ENCODE measurements around the gene NBEA.

The NBEA gene

GRCh38 chr13:35594096-35594495 is 652.0 kb downstream of the NBEA start:
- no peak for DNase-seq (ENCODE audit: low spot score)

DNA sequence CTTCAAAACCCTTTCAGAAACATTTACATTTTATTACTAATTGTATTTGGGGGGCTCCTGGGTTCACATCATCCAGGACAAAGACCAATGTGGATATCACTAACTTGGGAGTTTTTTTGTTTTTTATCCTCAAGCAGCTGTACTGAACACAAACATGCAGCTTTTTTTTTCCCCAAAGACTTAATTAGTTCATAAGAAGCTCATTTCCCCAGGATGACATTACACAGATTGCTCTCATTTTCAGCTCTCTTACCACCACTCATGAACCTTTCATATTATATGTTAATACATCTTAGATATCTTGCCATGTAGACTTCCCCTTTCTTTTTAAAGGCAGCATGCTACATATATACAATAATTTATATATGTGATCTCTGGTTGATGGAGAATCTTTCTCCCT is 653.1 kb downstream of the NBEA start:
- no peak for DNase-seq (ENCODE audit: low spot score)

DNA sequence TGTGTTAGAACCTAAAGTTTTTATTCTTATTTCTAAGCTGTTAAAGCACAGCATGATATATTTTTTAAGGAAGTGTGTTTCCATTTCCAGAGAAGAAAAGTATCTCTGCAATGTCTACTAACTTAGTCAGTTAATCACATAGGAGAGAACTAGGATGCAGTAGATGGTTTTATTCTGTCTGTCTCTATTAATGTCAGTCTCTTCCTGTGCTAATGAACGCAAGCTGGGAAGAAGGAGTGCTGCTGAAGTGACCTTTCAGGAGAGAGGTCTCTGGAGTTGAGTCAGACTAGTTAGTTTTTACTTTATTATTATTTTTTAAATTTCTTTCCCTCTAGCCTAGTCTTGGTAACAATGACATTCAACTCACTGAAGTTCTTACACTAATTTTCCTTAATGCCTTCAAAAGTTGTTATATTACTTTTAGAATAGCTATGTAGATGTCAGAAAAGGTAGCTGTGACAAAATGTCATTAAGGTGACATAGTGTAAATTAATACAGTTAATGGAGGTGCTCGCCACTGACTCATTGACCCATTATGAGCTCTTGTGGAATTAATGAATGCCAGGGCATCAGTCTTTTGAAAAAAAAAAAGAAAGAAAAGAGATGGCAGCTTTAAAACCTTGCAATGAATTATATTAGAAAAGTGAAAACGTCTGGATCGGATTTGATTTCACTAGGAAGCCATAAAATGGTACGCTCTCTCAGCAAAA is 654.4 kb downstream of the NBEA start:
- DNase-seq (ENCODE audit: low spot score), result no peak

- DNase-seq (ENCODE audit: low spot score), result no peak
Observed at GRCh38 chr13:35597451-35597850, 655.4 kb downstream of the NBEA start.

- DNase-seq (ENCODE audit: low spot score), result no peak
Observed at GRCh38 chr13:35598233-35598632, 656.2 kb downstream of the NBEA start.

- no peak for DNase-seq (ENCODE audit: low spot score)
Observed at GRCh38 chr13:35598790-35599369, 656.8 kb downstream of the NBEA start.

DNA sequence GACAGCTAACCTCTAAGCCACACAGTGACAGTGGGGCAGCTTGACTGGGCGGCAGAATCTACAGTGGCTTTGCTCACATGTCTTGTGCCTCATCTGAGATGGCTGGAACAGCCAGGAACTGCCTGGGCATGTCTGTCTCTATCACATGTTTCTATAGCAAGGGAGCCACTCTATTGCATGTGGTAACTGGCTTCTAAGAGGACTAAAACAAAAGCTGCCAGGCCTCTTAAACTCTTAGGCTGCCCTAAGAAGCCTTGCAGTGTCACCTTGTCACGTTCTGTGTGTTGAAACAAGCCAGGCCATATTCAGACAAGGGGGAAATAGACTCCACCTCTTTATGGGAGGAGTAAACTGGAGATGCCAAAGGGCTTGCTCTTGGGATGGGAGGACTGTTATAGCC is 657.3 kb downstream of the NBEA start:
- DNase-seq (ENCODE audit: low spot score), result no peak

GRCh38 chr13:35600137-35600536 is 658.1 kb downstream of the NBEA start:
- no peak for DNase-seq (ENCODE audit: low spot score)

GRCh38 chr13:35603593-35604285 is 661.7 kb downstream of the NBEA start:
- DNase-seq (ENCODE audit: low spot score), result no peak

GRCh38 chr13:35614666-35615065 is 672.6 kb downstream of the NBEA start:
- DNase-seq (ENCODE audit: low spot score), result no peak

GRCh38 chr13:35617420-35617819 is 675.4 kb downstream of the NBEA start:
- DNase-seq (ENCODE audit: low spot score), result no peak

DNA sequence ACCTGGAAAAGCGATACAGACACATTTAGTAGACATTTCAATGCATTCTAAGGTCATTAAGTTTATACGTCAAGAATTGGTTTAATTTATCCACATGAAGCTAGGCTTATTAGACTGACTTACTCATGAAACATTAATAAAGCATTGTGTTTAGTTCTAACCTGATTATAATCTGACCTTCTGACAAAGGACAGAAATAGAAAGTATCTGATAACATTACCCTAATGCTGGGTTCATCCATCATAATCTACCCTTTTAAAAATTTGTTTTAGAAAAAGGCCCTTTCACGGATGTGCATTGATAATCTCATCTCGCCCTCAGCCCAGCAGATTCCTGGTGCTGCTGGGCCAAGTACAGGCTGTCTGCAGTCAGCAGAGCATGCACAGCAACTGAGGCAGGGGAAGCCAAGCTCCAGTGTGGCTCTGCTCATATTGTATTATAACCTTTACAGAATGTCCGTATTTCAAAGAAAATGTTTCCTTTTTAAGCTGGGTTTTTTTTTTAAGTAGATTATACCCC is 676.6 kb downstream of the NBEA start:
- DNase-seq (ENCODE audit: low spot score), result no peak

DNA sequence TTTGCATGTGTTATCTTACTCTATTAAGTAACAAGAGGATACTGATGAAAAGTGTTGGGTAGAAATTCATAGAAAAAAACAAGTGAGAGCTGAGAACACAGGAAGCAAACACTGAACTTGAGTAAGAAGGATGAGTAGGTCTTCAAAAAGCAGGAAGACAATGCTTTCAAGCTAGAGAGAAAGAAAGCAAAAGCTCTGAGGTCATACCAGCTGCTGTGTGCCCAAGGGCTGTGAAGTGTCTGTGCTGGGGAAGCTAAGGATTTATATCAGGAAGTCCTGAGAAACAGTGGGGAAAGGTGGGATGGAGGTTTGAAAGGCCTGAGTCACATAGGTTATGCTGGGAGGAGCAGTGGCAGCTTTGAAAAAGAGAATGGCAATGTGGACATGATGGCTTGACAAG is 679.9 kb downstream of the NBEA start:
- DNase-seq (ENCODE audit: low spot score), result no peak

DNA sequence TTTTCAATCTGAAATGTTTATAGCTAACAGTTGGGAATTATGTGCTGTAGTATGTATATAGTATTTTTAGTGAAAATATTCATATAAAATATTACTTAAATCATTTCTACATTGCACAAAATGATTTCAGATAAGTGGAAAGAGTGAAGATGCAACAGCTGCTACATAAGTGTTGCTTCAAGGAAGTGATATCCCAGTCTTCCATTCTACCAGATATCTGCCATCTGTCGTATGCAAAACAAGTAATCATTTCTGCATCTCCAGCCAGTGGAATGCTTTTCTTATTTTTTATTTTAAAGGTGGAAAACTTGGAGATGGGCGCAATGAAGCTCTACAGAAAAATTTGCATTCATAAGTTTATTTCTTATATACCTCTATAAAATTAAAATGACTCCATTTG is 687.0 kb downstream of the NBEA start:
- no peak for DNase-seq (ENCODE audit: low spot score)

DNA sequence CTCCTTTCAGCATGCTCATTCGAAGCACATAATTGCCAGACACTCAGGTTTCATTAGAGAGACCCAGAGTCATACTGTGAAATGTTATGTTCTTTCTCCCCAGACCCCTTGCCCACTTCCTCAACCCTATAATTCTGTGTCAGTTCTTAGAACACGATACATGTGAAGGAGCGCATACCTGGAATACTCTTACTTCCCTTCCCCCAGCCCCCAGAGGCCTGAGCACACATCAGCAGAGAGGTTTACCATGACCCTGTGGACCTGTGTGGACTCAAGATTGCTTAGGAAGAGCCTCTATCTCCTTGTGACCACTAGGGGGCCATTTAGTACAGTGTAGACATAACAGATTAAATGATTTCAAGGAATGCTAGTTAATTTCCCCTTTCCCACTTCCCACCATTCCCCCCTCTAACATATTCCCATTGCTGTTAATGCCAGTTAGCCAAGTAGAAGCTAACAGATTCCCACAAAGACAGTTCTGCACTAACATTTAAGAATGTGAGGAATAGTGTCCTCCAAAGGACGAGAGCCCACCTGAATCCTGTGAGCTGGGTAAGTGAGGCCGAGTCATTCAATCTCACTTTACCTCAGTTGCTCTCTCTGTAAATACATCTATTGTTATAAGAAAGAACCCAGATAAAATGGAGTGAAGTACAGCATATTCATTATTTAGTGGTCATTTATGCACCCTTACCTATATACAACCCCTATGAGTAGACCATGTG is 688.6 kb downstream of the NBEA start:
- DNase-seq (ENCODE audit: low spot score), result no peak

DNA sequence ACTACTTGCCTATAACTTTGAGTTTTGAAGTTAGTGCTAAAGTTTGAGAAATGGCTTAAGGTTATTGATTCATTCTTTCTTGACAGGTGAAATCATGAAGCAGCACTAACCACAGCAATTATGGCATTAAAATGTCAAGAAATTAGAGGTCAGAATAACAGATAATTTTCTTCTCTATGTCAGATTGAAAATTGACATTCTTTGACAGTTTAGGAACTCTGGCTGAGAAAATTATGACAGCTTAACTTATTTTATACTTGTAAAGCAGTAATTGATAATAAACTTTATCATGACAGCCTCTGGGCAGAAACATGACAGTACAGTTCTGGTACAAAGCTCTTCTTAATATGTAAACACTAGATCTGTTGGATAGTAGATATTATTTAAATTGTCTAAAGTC is 689.6 kb downstream of the NBEA start:
- DNase-seq (ENCODE audit: low spot score), result no peak

DNA sequence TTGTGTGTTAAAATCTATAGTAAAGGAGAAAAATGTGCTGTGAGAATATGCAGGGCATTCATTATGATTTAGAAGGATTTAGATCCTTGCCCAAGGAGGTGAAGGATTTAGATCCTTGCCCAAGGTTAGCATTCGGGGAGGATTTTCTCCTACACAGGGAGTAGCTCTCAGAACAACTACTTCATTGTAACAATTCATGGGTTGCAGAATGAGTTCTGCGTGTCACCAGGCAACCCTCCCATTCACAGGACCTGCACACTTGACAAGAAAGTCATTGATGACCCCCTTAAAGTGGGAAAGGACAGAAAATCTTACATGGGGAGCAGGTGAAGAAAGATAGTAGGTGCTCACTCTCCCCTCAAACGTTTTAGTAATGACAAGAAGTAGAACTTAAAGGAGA is 701.6 kb downstream of the NBEA start:
- no peak for DNase-seq (ENCODE audit: low spot score)

- no peak for DNase-seq (ENCODE audit: low spot score)
Observed at GRCh38 chr13:35646056-35646774, 704.1 kb downstream of the NBEA start.

GRCh38 chr13:35648201-35648600 is 706.1 kb downstream of the NBEA start:
- no peak for DNase-seq (ENCODE audit: low spot score)

DNA sequence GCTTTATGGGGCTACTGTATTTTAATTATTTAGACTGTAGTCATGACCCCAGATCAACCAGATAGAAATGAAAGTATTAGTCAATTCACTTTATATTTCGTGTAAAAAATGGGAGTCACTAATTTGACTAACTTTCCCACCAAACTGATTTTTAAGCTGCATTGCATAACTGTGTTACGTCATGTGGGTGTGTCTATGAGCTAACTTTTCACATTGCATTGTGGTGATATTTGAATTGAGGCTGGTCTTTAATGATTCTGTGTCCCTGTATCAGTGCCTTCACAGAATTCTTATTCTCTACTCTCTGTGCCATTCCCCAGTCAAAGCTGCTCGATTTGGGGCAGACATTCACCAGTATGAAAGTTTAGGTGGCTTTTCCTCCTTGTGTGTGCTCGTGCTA is 707.1 kb downstream of the NBEA start:
- no peak for DNase-seq (ENCODE audit: low spot score)

GRCh38 chr13:35659796-35660195 is 717.7 kb downstream of the NBEA start:
- no peak for DNase-seq (ENCODE audit: low spot score)

DNA sequence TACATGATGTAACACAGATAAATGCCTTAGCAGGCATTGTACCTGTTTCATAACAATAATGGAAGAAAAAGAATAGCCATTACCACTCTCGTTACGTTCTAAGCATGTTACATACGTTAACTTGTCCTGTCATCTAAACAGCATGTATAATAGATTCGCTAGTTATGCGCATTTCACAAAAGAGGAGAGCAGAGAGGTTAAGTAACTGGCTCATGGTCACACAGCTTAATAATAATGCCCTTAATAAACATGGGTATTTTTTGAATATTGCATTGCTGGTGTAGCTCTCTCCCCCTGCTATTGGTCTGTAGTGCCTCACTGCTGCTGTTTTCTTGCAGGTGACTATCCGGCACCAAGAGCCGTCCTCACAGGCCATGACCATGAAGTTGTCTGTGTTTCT is 722.7 kb downstream of the NBEA start:
- DNase-seq (ENCODE audit: low spot score), result no peak
